Germinal center (tissue), 1 donor: ENCODE data around the gene QPCT.
A peak's percentile ranks its signal among the peaks of the same experiment; 100 is the strongest.
"Not testable (repeated sequence)": the region's sequence is repeated elsewhere in the genome, so short reads cannot be mapped to it uniquely, and the experiment has no call there.

Experiments used
- DNase-seq: peaks from one replicate; pipeline ENCODE4 v3.0.0; 2012; ENCODE audit warnings: mixed read lengths, low spot score

The QPCT gene

GRCh38 chr2:37358466-37358865, 14.0 kb downstream of the QPCT start:
- no peak for DNase-seq

- DNase-seq: no peak
Observed at GRCh38 chr2:37361216-37361815, 16.9 kb downstream of the QPCT start.

- no peak for DNase-seq
Observed at GRCh38 chr2:37361994-37362698, 17.7 kb downstream of the QPCT start.

GRCh38 chr2:37364351-37364750, 19.9 kb downstream of the QPCT start:
- DNase-seq: no peak

GRCh38 chr2:37365669-37366068, 21.2 kb downstream of the QPCT start:
- no peak for DNase-seq

GRCh38 chr2:37366773-37367172, 22.3 kb downstream of the QPCT start:
- DNase-seq: no peak

GRCh38 chr2:37367310-37367709, 22.9 kb downstream of the QPCT start:
- no peak for DNase-seq

GRCh38 chr2:37367984-37368383, 23.6 kb downstream of the QPCT start:
- no peak for DNase-seq

- no peak for DNase-seq
Observed at GRCh38 chr2:37370666-37371065, 26.2 kb downstream of the QPCT start.

- no peak for DNase-seq
Observed at GRCh38 chr2:37372000-37372399, 27.6 kb downstream of the QPCT start.

GRCh38 chr2:37375741-37376288, 31.4 kb downstream of the QPCT start:
- DNase-seq: no peak

GRCh38 chr2:37376421-37377186, 32.2 kb downstream of the QPCT start:
- peak; percentile 59 for DNase-seq

- DNase-seq: no peak
Observed at GRCh38 chr2:37377187-37377532, 32.7 kb downstream of the QPCT start.

- DNase-seq: no peak
Observed at GRCh38 chr2:37378411-37378810, 34.0 kb downstream of the QPCT start.

GRCh38 chr2:37379881-37380296, 35.5 kb downstream of the QPCT start:
- DNase-seq: no peak

GRCh38 chr2:37380787-37381186, 36.4 kb downstream of the QPCT start:
- DNase-seq: not testable (repeated sequence)

- not testable (repeated sequence) for DNase-seq
Observed at GRCh38 chr2:37384261-37384660, 39.8 kb downstream of the QPCT start.

- DNase-seq: no peak
Observed at GRCh38 chr2:37387148-37387835, 42.9 kb downstream of the QPCT start.

GRCh38 chr2:37388074-37388473, 43.6 kb downstream of the QPCT start:
- no peak for DNase-seq

- no peak for DNase-seq
Observed at GRCh38 chr2:37389395-37389794, 45.0 kb downstream of the QPCT start.

GRCh38 chr2:37389989-37390765, 45.7 kb downstream of the QPCT start:
- peak; percentile 85 for DNase-seq

GRCh38 chr2:37390777-37391176, 46.3 kb downstream of the QPCT start:
- DNase-seq: no peak
